ENCODE results near the gene METTL3.

GRCh38 chr14:21536418-21537089 is 25.4 kb upstream of the METTL3 start:
- TF ChIP-seq EP300 (IDR thresholded peaks at IDR 0.05) (no peak), POLR2A (IDR thresholded peaks at IDR 0.05) (no peak), CTCF (IDR thresholded peaks at IDR 0.05) (no peak)

Measured in tibial nerve (tissue), 4 donors.